ENCODE data around the gene FAM89B.
"Not testable (repeated sequence)": the region's sequence is repeated elsewhere in the genome, so short reads cannot be mapped to it uniquely, and the experiment has no call there.

Gene FAM89B

GRCh38 chr11:65572356-65573051 lies at the start of gene FAM89B:
Gene FAM89B (plus strand): TSS chr11:65572538. CDS start chr11:65572670, 132 bp downstream.
- peak; percentile 93 for DNase-seq
- H3K36me3 ChIP-seq: peaks cover 18% of the 10 kb centered on the region
- H3K27ac ChIP-seq: peak within 1 kb of the TSS; percentile 67
- H3K4me3 ChIP-seq (ENCODE audit: low read depth, low read length): peak within 1 kb of the TSS; percentile 64
- H3K27me3 ChIP-seq (ENCODE audit: insufficient read depth, low read depth, severe bottlenecking): no peaks in the 10 kb centered on the region
- H3K9me3 ChIP-seq (ENCODE audit: severe bottlenecking): no peaks in the 10 kb centered on the region
- TF ChIP-seq CTCF (IDR thresholded peaks at IDR 0.05; ENCODE audit: low read depth, low read length): no peak

- H3K27me3 ChIP-seq (ENCODE audit: insufficient read depth, low read depth, severe bottlenecking); H3K9me3 ChIP-seq (ENCODE audit: severe bottlenecking); DNase-seq; H3K4me3 ChIP-seq (ENCODE audit: low read depth, low read length); H3K27ac ChIP-seq: not testable (repeated sequence)
- H3K36me3 ChIP-seq: peaks cover 15% of the 10 kb centered on the region
Observed at GRCh38 chr11:65522718-65523630, 49.4 kb upstream of the FAM89B start.

GRCh38 chr11:65523631-65523968 lies 48.7 kb upstream of the FAM89B start:
- not testable (repeated sequence) for DNase-seq; H3K9me3 ChIP-seq (ENCODE audit: severe bottlenecking); H3K27me3 ChIP-seq (ENCODE audit: insufficient read depth, low read depth, severe bottlenecking); H3K4me3 ChIP-seq (ENCODE audit: low read depth, low read length); H3K27ac ChIP-seq
- H3K36me3 ChIP-seq: peaks cover 20% of the 10 kb centered on the region

GRCh38 chr11:65524014-65524740 lies 48.2 kb upstream of the FAM89B start:
- no peaks in the 10 kb centered on the region for H3K27me3 ChIP-seq (ENCODE audit: insufficient read depth, low read depth, severe bottlenecking)
- H3K36me3 ChIP-seq: peaks cover 20% of the 10 kb centered on the region
- peak overlapping the region; percentile 6 for H3K4me3 ChIP-seq (ENCODE audit: low read depth, low read length)
- DNase-seq: peak; percentile 34
- no peak for TF ChIP-seq CTCF (IDR thresholded peaks at IDR 0.05; ENCODE audit: low read depth, low read length)
- peak overlapping the region; percentile 5; the same call in 1 of the 2 replicates for H3K27ac ChIP-seq
- H3K9me3 ChIP-seq (ENCODE audit: severe bottlenecking): no peaks in the 10 kb centered on the region

- Histone ChIP-seq H3K27ac (peak within 1 kb of the TSS; percentile 83), H3K36me3 (peaks cover 27% of the 10 kb centered on the region), H3K9me3 (ENCODE audit: severe bottlenecking) (no peaks in the 10 kb centered on the region), H3K4me3 (ENCODE audit: low read depth, low read length) (peak within 1 kb of the TSS; percentile 90), H3K27me3 (ENCODE audit: insufficient read depth, low read depth, severe bottlenecking) (no peaks in the 10 kb centered on the region)
- peak; percentile 77 for DNase-seq
- TF ChIP-seq CTCF (IDR thresholded peaks at IDR 0.05; ENCODE audit: low read depth, low read length): no peak
Observed at GRCh38 chr11:65524741-65525545, 47.4 kb upstream of the FAM89B start, which contains the start of gene SCYL1. Gene SCYL1 (plus strand): TSS chr11:65525083. CDS start chr11:65525154, 71 bp downstream.

Data from WERI-Rb-1 (cell line).